ENCODE results near the gene RNASE8. TPM values are rescaled to one million over a fixed set of nuclear protein-coding genes. Genes with fewer than 3 reads are reported as not detected.

The RNASE8 gene
- total RNA-seq, 2 experiments from 2014 or later: not detected

DNA sequence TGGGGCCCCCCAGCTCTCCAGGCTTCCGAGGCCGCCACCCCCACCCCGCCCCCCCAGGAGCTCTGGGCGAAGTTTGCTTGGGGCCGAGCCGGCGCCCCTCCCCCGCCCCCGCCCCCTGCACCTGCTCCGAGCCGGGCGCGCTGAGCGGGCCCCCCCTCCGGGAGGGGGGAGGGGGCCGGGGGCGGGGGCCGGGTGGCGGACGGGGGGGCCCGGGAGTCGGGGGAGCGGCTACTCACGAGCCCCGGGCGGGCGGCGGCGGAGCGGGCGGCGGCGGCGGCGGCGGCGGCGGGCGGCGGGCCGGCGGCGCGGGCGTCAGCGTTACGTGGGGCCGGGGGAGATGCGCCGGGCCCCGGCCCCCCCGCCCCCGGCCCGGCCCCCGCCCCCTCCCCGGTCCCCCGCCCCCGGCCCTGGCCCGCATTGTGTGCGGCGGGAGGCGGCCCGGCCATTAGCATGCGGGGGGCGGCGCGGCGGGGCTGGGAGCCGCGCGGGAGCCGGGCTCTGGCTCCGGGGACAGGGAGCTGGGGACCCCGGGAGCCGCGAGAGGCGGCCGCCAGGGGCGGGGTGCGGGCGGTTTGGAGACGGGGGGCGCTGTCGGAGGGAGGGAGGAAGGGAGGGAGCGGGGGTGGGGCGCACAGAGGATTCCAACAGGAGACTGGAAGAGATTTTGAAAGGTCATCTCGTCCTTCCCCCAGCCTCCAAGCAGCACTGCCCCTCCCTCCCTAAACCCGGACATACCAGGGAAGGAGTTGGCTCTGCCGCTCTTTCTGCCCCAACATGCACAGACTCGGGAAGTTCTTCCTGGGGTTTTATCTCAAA is 40.7 kb downstream of the RNASE8 start, which contains the start of gene ZNF219:
TSS of gene ZNF219 (minus strand) at position 580 of the 816 bp plus-strand sequence. CDS start 5,064 bp downstream, outside the sequence.
- Mint-ChIP-seq H3K27me3 (no peaks in the 10 kb centered on the region), H3K36me3 (ENCODE audit: low read depth) (peaks cover under 1% of the 10 kb centered on the region), H3K27ac (peak within 1 kb of the TSS; percentile 71), H3K4me1 (ENCODE audit: low read depth) (peaks cover 28% of the 10 kb centered on the region), H3K9me3 (no peaks in the 10 kb centered on the region), H3K4me3 (peak within 1 kb of the TSS; percentile 80)
- TF ChIP-seq, protein P1, sequence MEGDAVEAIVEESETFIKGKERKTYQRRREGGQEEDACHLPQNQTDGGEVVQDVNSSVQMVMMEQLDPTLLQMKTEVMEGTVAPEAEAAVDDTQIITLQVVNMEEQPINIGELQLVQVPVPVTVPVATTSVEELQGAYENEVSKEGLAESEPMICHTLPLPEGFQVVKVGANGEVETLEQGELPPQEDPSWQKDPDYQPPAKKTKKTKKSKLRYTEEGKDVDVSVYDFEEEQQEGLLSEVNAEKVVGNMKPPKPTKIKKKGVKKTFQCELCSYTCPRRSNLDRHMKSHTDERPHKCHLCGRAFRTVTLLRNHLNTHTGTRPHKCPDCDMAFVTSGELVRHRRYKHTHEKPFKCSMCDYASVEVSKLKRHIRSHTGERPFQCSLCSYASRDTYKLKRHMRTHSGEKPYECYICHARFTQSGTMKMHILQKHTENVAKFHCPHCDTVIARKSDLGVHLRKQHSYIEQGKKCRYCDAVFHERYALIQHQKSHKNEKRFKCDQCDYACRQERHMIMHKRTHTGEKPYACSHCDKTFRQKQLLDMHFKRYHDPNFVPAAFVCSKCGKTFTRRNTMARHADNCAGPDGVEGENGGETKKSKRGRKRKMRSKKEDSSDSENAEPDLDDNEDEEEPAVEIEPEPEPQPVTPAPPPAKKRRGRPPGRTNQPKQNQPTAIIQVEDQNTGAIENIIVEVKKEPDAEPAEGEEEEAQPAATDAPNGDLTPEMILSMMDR (IDR thresholded peaks at IDR 0.05): no peak
- intact Hi-C loops (cut with micrococcal nuclease): no loop called here
- CTCF ChIA-PET: interaction anchor here (1.2 to 7.8 kb wide), 7 partner anchors 11 to 81 kb away, joined by 3 to 224 read pairs (median 8); partner anchors contain the start of genes ARHGEF40 and NDRG2
- POLR2A ChIA-PET: interaction anchor here (1.0 to 1.3 kb wide), 2 partner anchors 31 to 83 kb away, joined by 3 to 4 read pairs; no protein-coding TSS in a partner anchor
- ATAC-seq: peak; percentile 37
- peak; percentile 34 for DNase-seq

DNA sequence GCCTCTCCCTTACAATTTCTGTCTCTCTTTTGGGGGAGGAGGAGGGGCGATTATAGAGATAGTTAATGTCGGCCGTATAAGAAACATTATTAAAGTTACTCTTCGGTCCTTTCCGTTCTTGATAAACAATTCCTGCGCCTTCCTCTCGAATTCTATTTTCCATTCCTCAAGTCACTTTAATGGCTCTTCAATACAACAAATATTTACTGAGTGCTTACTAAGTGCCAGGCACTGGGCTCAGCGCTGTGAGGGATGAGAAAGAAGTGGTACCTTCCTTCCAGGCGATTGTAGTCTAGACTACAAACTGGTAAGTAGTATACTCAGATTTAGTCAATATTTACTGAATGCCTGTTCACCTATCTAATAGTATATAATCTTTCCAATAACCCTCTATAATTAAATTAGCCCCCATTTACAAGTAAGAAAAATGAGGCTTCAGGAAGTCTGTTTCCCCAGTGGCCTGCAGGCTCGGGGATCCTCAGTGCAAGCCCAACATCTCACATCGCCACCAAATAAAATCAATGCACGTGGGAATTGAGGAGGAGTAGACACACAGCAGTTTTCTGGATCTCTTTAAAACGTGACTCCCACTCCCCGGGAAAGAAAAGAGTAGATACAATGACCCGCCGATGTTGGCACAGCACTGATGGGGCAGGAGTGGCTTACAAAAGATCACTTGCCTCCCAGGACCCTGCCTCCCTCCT is 41.4 kb downstream of the RNASE8 start:
- no peaks in the 10 kb centered on the region for H3K27me3 Mint-ChIP-seq
- intact Hi-C loops (cut with micrococcal nuclease): no loop called here
- ChIA-PET POLR2A (interaction anchor here (0.8 to 1.5 kb wide), 2 partner anchors 9 to 84 kb away, joined by 3 to 8 read pairs; no protein-coding TSS in a partner anchor), CTCF (interaction anchor here (1.2 to 8.2 kb wide), 3 partner anchors 32 to 84 kb away, joined by 5 to 224 read pairs (median 121); partner anchors contain the start of gene NDRG2)
- H3K9me3 Mint-ChIP-seq: no peaks in the 10 kb centered on the region
- peak overlapping the region; percentile 71 for H3K27ac Mint-ChIP-seq
- TF ChIP-seq, protein P1 (IDR thresholded peaks at IDR 0.05): no peak
- no peaks in the 10 kb centered on the region for H3K36me3 Mint-ChIP-seq (ENCODE audit: low read depth)
- ATAC-seq: no peak
- peak overlapping the region; percentile 80 for H3K4me3 Mint-ChIP-seq
- peaks cover 30% of the 10 kb centered on the region for H3K4me1 Mint-ChIP-seq (ENCODE audit: low read depth)
- DNase-seq: no peak

DNA sequence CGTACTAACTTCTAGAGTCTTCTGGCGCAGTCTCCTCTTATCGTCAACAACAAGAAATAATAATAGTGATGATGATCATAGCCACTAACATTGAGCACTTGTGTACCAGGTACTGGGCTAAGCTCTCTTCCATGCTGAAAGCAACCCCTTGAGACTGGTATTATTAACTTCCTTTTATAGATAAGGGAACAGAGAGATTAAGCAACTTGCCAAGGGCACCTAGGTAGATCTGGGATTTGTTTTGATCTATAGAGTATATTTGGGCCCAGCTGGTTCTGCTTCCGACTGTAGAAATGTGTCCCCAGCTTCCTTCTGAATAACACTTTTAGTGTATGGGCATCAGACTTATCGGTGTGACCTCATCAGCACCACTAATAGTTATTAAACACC is 42.0 kb downstream of the RNASE8 start:
- DNase-seq (no peak), ATAC-seq (no peak)
- TF ChIP-seq, protein P1 (IDR thresholded peaks at IDR 0.05): no peak
- intact Hi-C loops (cut with micrococcal nuclease): no loop called here
- Mint-ChIP-seq H3K27me3 (no peaks in the 10 kb centered on the region), H3K4me3 (peak overlapping the region; percentile 80), H3K36me3 (ENCODE audit: low read depth) (no peaks in the 10 kb centered on the region), H3K9me3 (no peaks in the 10 kb centered on the region), H3K27ac (no peak overlapping the region), H3K4me1 (ENCODE audit: low read depth) (peaks cover 31% of the 10 kb centered on the region)
- CTCF ChIA-PET: interaction anchor here (1.2 to 8.2 kb wide), 3 partner anchors 11 to 85 kb away, joined by 5 to 121 read pairs (median 105); no protein-coding TSS in a partner anchor
- POLR2A ChIA-PET: interaction anchor here (0.8 to 1.5 kb wide), 2 partner anchors 10 to 85 kb away, joined by 3 to 8 read pairs; no protein-coding TSS in a partner anchor

DNA sequence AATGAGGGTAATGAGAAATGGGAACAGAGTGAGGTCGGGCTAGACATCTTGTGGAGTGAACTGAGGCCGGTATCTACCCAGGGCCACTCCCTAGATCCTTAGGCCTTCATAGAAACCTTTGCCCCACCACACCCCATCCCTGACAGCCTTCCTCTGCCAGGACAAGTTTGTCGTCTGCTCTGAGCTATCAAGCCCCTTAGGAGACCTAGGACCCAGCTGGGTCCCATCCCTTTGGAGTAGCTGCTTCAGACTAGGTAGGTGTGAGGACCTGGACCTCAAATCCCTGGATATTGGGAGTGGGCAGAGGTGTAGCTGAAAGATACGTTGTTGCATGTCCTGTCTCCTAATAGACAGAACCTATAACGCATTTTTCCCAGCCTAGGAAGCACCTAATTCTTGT is 43.3 kb downstream of the RNASE8 start, which contains the start of gene TMEM253:
TSS of gene TMEM253 (plus strand) at position 136 of the 400 bp plus-strand sequence. CDS start 278 bp downstream, outside the sequence.
- ATAC-seq: no peak
- POLR2A ChIA-PET: interaction anchor here (1.0 to 4.7 kb wide), 3 partner anchors 8 to 645 kb away, joined by 3 to 30 read pairs (median 7); partner anchors contain the start of gene APEX1
- intact Hi-C loops (cut with micrococcal nuclease): no loop called here

More for the DNA sequence above, 43.3 kb downstream of the RNASE8 start, which contains the start of gene TMEM253:
- TF ChIP-seq, protein P1 (IDR thresholded peaks at IDR 0.05): no peak
- CTCF ChIA-PET: interaction anchor here (0.8 to 13.2 kb wide), 7 partner anchors 7 to 130 kb away, joined by 3 to 267 read pairs (median 105); no protein-coding TSS in a partner anchor
- no peak for DNase-seq
- Mint-ChIP-seq H3K36me3 (ENCODE audit: low read depth) (no peaks in the 10 kb centered on the region), H3K4me3 (no peak within 1 kb of the TSS), H3K9me3 (no peaks in the 10 kb centered on the region), H3K27ac (no peak within 1 kb of the TSS), H3K4me1 (ENCODE audit: low read depth) (peaks cover 36% of the 10 kb centered on the region), H3K27me3 (no peaks in the 10 kb centered on the region)

Data from activated CD8-positive, alpha-beta T cell treated with anti-CD3 and anti-CD28 coated beads for 36 hours (primary cell).